ENCODE measurements around the gene ESR1. TPM values are rescaled to one million over a fixed set of nuclear protein-coding genes. Genes with fewer than 3 reads are reported as not detected.

The ESR1 gene
- total RNA-seq, 4 donors from 2014 or later = 0.83 to 1.8 (median 1.3) TPM

DNA sequence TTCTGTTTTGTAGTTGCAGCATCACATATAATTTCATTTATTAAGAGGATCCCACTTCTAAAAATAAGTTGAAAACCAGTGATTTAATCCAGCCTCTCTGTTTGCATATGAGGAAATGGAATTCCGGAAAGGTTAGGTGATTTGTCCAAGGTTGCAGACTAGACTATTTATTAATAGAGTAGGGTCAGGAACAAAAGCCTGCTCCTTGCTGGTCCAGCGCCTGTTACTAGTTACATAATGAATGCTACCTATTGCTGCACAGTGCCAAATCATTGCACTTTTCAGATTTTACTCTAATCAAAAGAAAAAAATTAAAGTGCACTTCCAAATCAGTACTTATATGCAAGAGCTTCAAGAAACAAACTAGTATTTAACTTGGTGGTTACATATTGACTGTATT is 238.6 kb downstream of the ESR1 start:
- no peaks in the 10 kb centered on the region for H3K4me1 ChIP-seq
- peaks cover 0 to 6% (median 2%) of the 10 kb centered on the region in 4 donors for H3K9me3 ChIP-seq
- no peaks in the 10 kb centered on the region for H3K36me3 ChIP-seq
- no peak for DNase-seq (ENCODE audit: extremely low spot score)
- no peak overlapping the region for H3K27ac ChIP-seq (replicated peaks in 1 of 4)
- no peaks in the 10 kb centered on the region for H3K27me3 ChIP-seq
- no peak overlapping the region for H3K4me3 ChIP-seq
- 78% methylated on average over 2 of the region's 2 CpGs for WGBS
- no peak for TF ChIP-seq POLR2A (IDR thresholded peaks at IDR 0.05; ENCODE audit: low read depth)
- TF ChIP-seq, protein P1, sequence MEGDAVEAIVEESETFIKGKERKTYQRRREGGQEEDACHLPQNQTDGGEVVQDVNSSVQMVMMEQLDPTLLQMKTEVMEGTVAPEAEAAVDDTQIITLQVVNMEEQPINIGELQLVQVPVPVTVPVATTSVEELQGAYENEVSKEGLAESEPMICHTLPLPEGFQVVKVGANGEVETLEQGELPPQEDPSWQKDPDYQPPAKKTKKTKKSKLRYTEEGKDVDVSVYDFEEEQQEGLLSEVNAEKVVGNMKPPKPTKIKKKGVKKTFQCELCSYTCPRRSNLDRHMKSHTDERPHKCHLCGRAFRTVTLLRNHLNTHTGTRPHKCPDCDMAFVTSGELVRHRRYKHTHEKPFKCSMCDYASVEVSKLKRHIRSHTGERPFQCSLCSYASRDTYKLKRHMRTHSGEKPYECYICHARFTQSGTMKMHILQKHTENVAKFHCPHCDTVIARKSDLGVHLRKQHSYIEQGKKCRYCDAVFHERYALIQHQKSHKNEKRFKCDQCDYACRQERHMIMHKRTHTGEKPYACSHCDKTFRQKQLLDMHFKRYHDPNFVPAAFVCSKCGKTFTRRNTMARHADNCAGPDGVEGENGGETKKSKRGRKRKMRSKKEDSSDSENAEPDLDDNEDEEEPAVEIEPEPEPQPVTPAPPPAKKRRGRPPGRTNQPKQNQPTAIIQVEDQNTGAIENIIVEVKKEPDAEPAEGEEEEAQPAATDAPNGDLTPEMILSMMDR (IDR thresholded peaks at IDR 0.05) = no peak
- TF ChIP-seq POLR2AphosphoS5 (IDR thresholded peaks at IDR 0.05) = no peak
- TF ChIP-seq EP300 (IDR thresholded peaks at IDR 0.05) = no peak
- intact Hi-C loops (cut with DNase I) = no loop called here

DNA sequence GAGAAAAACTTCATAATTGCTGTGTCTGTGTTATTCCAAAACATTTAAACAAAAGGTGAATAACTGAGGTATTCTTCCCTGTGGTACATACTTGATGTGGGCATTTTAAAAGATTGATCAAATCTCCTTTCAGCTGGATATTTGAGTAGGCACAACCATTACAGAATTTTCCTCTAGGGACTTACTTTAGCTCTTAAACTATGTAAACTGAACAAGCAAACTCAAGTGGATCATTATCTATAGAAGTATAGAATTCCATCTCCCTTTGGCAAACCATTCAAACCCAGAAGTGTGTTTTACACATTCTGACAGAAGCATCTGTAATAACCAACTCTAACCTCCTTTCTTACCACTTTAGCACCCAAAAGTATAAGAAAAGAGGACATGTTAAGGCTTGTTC is 241.4 kb downstream of the ESR1 start:
- no peaks in the 10 kb centered on the region for H3K9me3 ChIP-seq
- H3K4me1 ChIP-seq = no peaks in the 10 kb centered on the region
- no peak for DNase-seq (ENCODE audit: extremely low spot score)
- intact Hi-C loops (cut with DNase I) = no loop called here
- H3K27me3 ChIP-seq = no peaks in the 10 kb centered on the region
- no peak overlapping the region for H3K27ac ChIP-seq (replicated peaks in 1 of 4)
- no peak for TF ChIP-seq POLR2AphosphoS5 (IDR thresholded peaks at IDR 0.05)
- TF ChIP-seq, protein P1 (IDR thresholded peaks at IDR 0.05) = no peak
- TF ChIP-seq EP300 (IDR thresholded peaks at IDR 0.05) = no peak
- TF ChIP-seq POLR2A (IDR thresholded peaks at IDR 0.05; ENCODE audit: low read depth) = no peak
- H3K4me3 ChIP-seq = no peak overlapping the region
- H3K36me3 ChIP-seq = no peaks in the 10 kb centered on the region

DNA sequence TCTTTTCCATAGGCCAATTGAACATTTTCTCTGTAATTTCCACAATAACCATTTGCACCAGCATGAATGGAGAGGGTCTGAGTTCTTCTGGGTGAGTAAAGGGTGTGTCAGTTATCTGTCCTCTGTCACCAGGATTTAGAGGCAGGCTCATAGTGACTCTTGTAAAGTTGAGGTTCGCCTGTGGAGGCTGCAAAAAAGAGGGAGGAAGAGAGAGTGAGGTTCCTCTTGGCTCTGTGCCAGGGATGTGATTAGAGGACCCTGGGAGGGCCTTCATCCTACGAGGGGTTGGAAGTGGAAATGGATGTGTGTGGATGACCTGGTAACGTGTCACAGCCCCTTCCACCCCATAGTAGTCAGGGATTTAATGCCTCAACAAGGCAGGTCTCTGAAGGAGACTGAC is 242.0 kb downstream of the ESR1 start:
- 27% methylated on average over 3 of the region's 3 CpGs for WGBS
- no peak overlapping the region for H3K4me3 ChIP-seq
- no peak for TF ChIP-seq POLR2AphosphoS5 (IDR thresholded peaks at IDR 0.05)
- TF ChIP-seq, protein P1 (IDR thresholded peaks at IDR 0.05) = no peak
- no peak for TF ChIP-seq EP300 (IDR thresholded peaks at IDR 0.05)
- TF ChIP-seq POLR2A (IDR thresholded peaks at IDR 0.05; ENCODE audit: low read depth) = no peak
- DNase-seq (ENCODE audit: extremely low spot score) = no peak
- H3K27me3 ChIP-seq = no peaks in the 10 kb centered on the region
- H3K9me3 ChIP-seq = no peaks in the 10 kb centered on the region
- no peaks in the 10 kb centered on the region for H3K36me3 ChIP-seq
- no peak overlapping the region for H3K27ac ChIP-seq (replicated peaks in 1 of 4)
- intact Hi-C loops (cut with DNase I) = no loop called here
- H3K4me1 ChIP-seq = no peaks in the 10 kb centered on the region

DNA sequence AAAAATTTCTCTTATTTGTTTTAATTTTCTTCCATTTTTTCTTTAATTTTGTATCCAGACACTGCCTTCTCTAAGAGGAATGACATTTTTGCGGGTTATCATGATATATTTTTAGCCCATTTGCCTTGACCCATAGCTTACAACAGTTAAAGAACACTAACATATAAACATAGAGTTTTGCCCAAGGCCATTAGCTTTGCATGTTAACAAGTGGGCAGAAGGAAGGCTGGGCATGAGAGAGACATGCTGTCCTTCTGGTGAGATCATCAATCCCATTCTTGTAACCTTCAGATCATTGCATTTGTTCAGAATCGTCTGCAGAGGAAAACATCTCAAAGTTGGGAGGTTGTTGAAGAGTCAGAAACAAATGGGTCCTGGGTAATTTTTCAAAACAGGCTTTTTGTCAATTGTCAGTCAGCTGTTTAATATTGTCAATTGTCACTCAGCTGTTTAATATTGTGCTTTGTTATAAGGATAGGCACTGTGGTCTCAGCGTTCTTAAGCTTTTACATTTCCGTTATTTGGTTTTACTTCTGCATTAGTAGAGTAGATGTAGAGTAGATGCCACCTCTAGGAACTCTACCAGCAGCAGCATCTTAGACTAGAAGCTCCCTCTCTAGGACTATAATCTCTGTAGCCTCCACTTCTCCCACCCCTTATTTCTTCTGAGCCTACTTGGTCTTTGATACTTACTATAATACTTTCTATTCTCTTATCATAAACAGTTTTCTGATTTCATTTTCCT is 243.1 kb downstream of the ESR1 start:
- Histone ChIP-seq H3K27me3 (no peaks in the 10 kb centered on the region), H3K27ac (replicated peaks in 1 of 4) (no peak overlapping the region), H3K9me3 (no peaks in the 10 kb centered on the region), H3K4me3 (no peak overlapping the region), H3K36me3 (no peaks in the 10 kb centered on the region), H3K4me1 (no peaks in the 10 kb centered on the region)
- 74% methylated on average over 4 of the region's 4 CpGs for WGBS
- intact Hi-C loops (cut with DNase I) = no loop called here
- DNase-seq (ENCODE audit: extremely low spot score) = no peak
- TF ChIP-seq POLR2A (IDR thresholded peaks at IDR 0.05; ENCODE audit: low read depth) (no peak), EP300 (IDR thresholded peaks at IDR 0.05) (no peak), POLR2AphosphoS5 (IDR thresholded peaks at IDR 0.05) (no peak)
- TF ChIP-seq, protein P1 (IDR thresholded peaks at IDR 0.05) = no peak

DNA sequence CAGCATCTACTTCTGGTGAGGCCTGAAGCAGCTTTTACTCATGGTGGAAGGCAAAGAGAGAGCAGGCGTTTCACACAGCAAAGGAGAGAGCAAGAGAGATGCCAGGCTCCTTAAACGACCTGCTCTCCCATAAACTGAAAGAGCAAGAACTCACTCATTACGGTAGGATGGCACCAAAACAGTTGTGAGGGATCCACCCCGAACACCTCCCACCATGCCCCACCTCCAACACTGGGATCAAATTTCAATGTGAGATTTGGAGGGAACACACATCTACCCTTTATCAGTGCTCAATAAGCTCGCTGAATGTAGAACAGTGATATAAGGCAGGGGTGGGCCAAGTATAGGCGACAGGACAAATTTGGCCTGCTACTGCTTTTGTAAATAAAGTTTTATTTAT is 244.6 kb downstream of the ESR1 start:
- DNase-seq (ENCODE audit: extremely low spot score) = no peak
- Histone ChIP-seq H3K9me3 (no peaks in the 10 kb centered on the region), H3K36me3 (no peaks in the 10 kb centered on the region), H3K27ac (replicated peaks in 1 of 4) (no peak overlapping the region), H3K4me1 (no peaks in the 10 kb centered on the region), H3K4me3 (no peak overlapping the region), H3K27me3 (no peaks in the 10 kb centered on the region)
- TF ChIP-seq POLR2A (IDR thresholded peaks at IDR 0.05; ENCODE audit: low read depth) (no peak), POLR2AphosphoS5 (IDR thresholded peaks at IDR 0.05) (no peak), EP300 (IDR thresholded peaks at IDR 0.05) (no peak)
- TF ChIP-seq, protein P1 (IDR thresholded peaks at IDR 0.05) = no peak
- intact Hi-C loops (cut with DNase I) = no loop called here
- WGBS = 56% methylated on average over 6 of the region's 6 CpGs

Data from esophagus muscularis mucosa (tissue), 4 donors.